22Rv1 (cell line): Measurements from ENCODE around the gene ATP6V1G2.

Source experiments
- H3K27ac ChIP-seq: fragments of 450-650 bp; 2 replicates; pipeline ENCODE4 v1.5.1; 2017
- CTCF ChIP-seq: fragments of 450-650 bp; IDR thresholded peaks from 2 replicates; pipeline ENCODE4 v1.5.1; 2017; ENCODE audit warnings: mild to moderate bottlenecking
- ZFX ChIP-seq: fragments of 450-650 bp; IDR thresholded peaks from 2 replicates; pipeline ENCODE4 v1.6.1; 2017; ENCODE audit warnings: antibody characterized with exemption, borderline replicate concordance

The ATP6V1G2 gene

GRCh38 chr6:31574106-31575061 is 28.0 kb upstream of the ATP6V1G2 start:
- no peak overlapping the region for H3K27ac ChIP-seq
- no peak for TF ChIP-seq CTCF
- TF ChIP-seq ZFX: no peak

DNA sequence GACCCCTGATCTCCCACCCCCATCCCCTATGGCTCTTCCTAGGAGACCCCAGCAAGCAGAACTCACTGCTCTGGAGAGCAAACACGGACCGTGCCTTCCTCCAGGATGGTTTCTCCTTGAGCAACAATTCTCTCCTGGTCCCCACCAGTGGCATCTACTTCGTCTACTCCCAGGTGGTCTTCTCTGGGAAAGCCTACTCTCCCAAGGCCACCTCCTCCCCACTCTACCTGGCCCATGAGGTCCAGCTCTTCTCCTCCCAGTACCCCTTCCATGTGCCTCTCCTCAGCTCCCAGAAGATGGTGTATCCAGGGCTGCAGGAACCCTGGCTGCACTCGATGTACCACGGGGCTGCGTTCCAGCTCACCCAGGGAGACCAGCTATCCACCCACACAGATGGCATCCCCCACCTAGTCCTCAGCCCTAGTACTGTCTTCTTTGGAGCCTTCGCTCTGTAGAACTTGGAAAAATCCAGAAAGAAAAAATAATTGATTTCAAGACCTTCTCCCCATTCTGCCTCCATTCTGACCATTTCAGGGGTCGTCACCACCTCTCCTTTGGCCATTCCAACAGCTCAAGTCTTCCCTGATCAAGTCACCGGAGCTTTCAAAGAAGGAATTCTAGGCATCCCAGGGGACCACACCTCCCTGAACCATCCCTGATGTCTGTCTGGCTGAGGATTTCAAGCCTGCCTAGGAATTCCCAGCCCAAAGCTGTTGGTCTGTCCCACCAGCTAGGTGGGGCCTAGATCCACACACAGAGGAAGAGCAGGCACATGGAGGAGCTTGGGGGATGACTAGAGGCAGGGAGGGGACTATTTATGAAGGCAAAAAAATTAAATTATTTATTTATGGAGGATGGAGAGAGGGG is 27.1 kb upstream of the ATP6V1G2 start:
- no peak overlapping the region for H3K27ac ChIP-seq
- TF ChIP-seq ZFX: no peak
- no peak for TF ChIP-seq CTCF

DNA sequence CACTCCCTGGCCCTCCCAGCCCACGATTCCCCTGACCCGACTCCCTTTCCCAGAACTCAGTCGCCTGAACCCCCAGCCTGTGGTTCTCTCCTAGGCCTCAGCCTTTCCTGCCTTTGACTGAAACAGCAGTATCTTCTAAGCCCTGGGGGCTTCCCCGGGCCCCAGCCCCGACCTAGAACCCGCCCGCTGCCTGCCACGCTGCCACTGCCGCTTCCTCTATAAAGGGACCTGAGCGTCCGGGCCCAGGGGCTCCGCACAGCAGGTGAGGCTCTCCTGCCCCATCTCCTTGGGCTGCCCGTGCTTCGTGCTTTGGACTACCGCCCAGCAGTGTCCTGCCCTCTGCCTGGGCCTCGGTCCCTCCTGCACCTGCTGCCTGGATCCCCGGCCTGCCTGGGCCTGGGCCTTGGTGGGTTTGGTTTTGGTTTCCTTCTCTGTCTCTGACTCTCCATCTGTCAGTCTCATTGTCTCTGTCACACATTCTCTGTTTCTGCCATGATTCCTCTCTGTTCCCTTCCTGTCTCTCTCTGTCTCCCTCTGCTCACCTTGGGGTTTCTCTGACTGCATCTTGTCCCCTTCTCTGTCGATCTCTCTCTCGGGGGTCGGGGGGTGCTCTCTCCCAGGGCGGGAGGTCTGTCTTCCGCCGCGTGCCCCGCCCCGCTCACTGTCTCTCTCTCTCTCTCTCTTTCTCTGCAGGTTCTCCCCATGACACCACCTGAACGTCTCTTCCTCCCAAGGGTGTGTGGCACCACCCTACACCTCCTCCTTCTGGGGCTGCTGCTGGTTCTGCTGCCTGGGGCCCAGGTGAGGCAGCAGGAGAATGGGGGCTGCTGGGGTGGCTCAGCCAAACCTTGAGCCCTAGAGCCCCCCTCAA is 25.9 kb upstream of the ATP6V1G2 start, which contains the start of gene LTA:
Gene LTA (plus strand): TSS at position 249 of the 871 bp plus-strand sequence. CDS start 454 bp downstream, at position 703.
- TF ChIP-seq ZFX (no peak), CTCF (no peak)
- H3K27ac ChIP-seq: no peak within 1 kb of the TSS

DNA sequence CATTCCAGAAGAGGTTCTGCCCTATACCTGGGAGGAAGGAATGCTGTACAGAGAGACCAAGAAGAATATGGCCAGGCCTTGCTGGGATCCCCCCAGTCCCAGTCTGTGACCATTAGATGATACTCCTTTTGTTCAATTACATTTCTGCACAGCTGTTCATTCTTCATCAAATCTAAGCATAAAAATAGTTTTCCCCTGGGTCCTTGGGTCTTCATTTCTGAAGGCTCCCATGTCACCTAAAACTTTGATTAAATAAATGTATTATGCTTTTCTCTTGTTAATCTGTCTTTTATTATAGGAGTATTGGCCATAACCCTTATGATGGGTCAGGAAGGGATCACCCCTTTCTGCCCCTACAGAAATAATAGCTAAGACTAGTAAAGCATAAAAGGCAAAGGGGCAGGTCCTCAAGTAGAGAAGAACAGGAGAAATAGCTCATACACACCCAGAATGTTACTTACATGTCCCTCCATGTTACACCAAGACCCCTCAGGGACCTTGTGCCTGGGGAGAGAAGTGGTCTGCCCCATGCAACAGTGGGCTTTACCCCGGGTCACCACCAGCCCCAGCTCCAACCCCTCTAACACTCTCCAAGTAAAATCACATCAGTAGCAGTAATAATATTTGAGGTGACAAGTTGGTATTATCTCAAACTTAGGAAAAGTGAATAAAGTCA is 23.6 kb upstream of the ATP6V1G2 start:
- H3K27ac ChIP-seq: no peak overlapping the region
- no peak for TF ChIP-seq CTCF

GRCh38 chr6:31568537-31568961 is 22.1 kb upstream of the ATP6V1G2 start:
- no peak for TF ChIP-seq ZFX
- no peak for TF ChIP-seq CTCF
- no peak overlapping the region for H3K27ac ChIP-seq

GRCh38 chr6:31567531-31568370 is 21.3 kb upstream of the ATP6V1G2 start:
- no peak for TF ChIP-seq CTCF
- no peak for TF ChIP-seq ZFX
- H3K27ac ChIP-seq: no peak overlapping the region
